Panc1 (cell line): ENCODE measurements around the gene CAVIN2. TPM values are rescaled to one million over a fixed set of nuclear protein-coding genes. Genes with fewer than 3 reads are reported as not detected.

Source experiments
- ATAC-seq: fragments of 200-7000 bp; cut with Tn5 transposase; 2 replicates; pipeline ENCODE4 v1.9.1; 2020; ENCODE audit warnings: mild to moderate bottlenecking, moderate library complexity
- Bru-seq: library from RNA; stranded (reverse); fragments of 400-500 nt; gene quantifications from one replicate; lab custom pipeline; 2021; lab: Mats Ljungman, UMichigan
- BruChase-seq, 2 experiments: library from RNA; stranded (reverse); fragments of 400-500 nt; gene quantifications; one replicate each; lab custom pipeline; 2021; lab: Mats Ljungman, UMichigan
- BruUV-seq: library from RNA; stranded (reverse); fragments of 400-500 nt; replicated peaks from 2 replicates; lab custom pipeline; 2021; lab: Mats Ljungman, UMichigan
- CTCF ChIA-PET: fragments of 300-600 bp; sonication (Branson Sonifier 250); formaldehyde crosslinking; loops from one replicate; lab custom pipeline; 2022; ENCODE audit warnings: antibody characterized with exemption; lab: Charles Lee
- POLR2A ChIA-PET: fragments of 300-600 bp; sonication (Branson Sonifier 250); formaldehyde crosslinking; loops from one replicate; lab custom pipeline; 2022; ENCODE audit warnings: antibody characterized with exemption; lab: Charles Lee
- DNase-seq: peaks from one replicate; pipeline ENCODE4 v3.0.0-alpha.2; 2010; ENCODE audit warnings: low read depth, low spot score
- H3K27ac ChIP-seq: 2 replicates; pipeline ENCODE4 v1.5.1; 2011; ENCODE audit warnings: mild to moderate bottlenecking, low read length, inconsistent platforms
- H3K27me3 ChIP-seq: fragments of 200-500 bp; sonication (Bioruptor generic); 2 replicates; pipeline ENCODE4 v1.6.0; 2014; ENCODE audit warnings: low read length, inconsistent platforms; ENCODE audit not compliant: control insufficient read depth, insufficient read depth
- H3K36me3 ChIP-seq: fragments of 200-500 bp; sonication (Bioruptor generic); 2 replicates; pipeline ENCODE4 v1.5.1; 2014; ENCODE audit warnings: inconsistent platforms, mild to moderate bottlenecking, low read length, moderate library complexity; ENCODE audit not compliant: control insufficient read depth, insufficient read depth
- H3K4me1 ChIP-seq: 2 replicates; pipeline ENCODE4 v1.5.1; 2011; ENCODE audit warnings: inconsistent platforms, mild to moderate bottlenecking, low read length, moderate library complexity; ENCODE audit not compliant: control insufficient read depth, insufficient read depth
- H3K4me3 ChIP-seq, 2 experiments: 2 replicates each; pipeline ENCODE4 v1.5.1; 2011 to 2012; ENCODE audit warnings: low read depth in 2 of 2, low read length in 2 of 2, mild to moderate bottlenecking in 2 of 2, inconsistent platforms in 1 of 2, moderate library complexity in 1 of 2
- H3K9me3 ChIP-seq: fragments of 200-500 bp; sonication (Bioruptor generic); 2 replicates; pipeline ENCODE4 v1.5.1; 2014; ENCODE audit warnings: low read depth, mild to moderate bottlenecking, inconsistent platforms, low read length, moderate library complexity; ENCODE audit not compliant: control insufficient read depth, insufficient read depth
- CTCF ChIP-seq: fragments of 450-650 bp; IDR thresholded peaks from 2 replicates; pipeline ENCODE4 v1.5.1; 2017; ENCODE audit warnings: mild to moderate bottlenecking
- POLR2AphosphoS5 ChIP-seq: IDR thresholded peaks from 2 replicates; pipeline ENCODE4 v1.6.1; 2012; ENCODE audit warnings: mild to moderate bottlenecking, low read depth, low read length, moderate library complexity
- REST ChIP-seq, 2 experiments: IDR thresholded peaks; 2 replicates each; pipeline ENCODE4 v1.6.1; 2011 to 2012; ENCODE audit warnings: low read depth in 2 of 2, control low read depth in 1 of 2, low read length in 1 of 2, mild to moderate bottlenecking in 1 of 2, moderate library complexity in 1 of 2; ENCODE audit not compliant: insufficient read depth in 1 of 2
- SIN3A ChIP-seq: IDR thresholded peaks from 2 replicates; pipeline ENCODE4 v1.6.1; 2012; ENCODE audit warnings: low read depth, mild to moderate bottlenecking, low read length, moderate library complexity, borderline replicate concordance; ENCODE audit not compliant: insufficient read depth
- TCF7L2 ChIP-seq: IDR thresholded peaks from 2 replicates; pipeline ENCODE4 v1.6.1; 2011; ENCODE audit warnings: mild to moderate bottlenecking, low read depth, low read length, inconsistent platforms
- in situ Hi-C: cut with HindIII; loops from 2 replicates; pipeline ENCODE4 v1.10.0; 2016; ENCODE audit warnings: low sequenced_read_pairs, low pct_unique_long_range_greater_than_20kb
- intact Hi-C: fragments of 100-400 bp; cut with micrococcal nuclease; formaldehyde crosslinking; loops from one replicate; pipeline ENCODE4 v1.10.0; 2022; ENCODE audit not compliant: unreplicated experiment
- long read RNA-seq: library from polyadenylated mRNA; unstranded; transcript quantifications from one replicate; pipeline ENCODE4 v2.0.0, GENCODE V29; 2021; ENCODE audit not compliant: unreplicated experiment
- polyA plus RNA-seq: library from polyadenylated mRNA; unstranded; fragments of >200 nt; gene quantifications from one replicate; pipeline ENCODE4 v1.2.1, GENCODE V29; 2012; ENCODE audit warnings: missing spikeins; ENCODE audit not compliant: insufficient read length
- total RNA-seq: library from RNA; stranded (reverse); gene quantifications from one replicate; pipeline ENCODE4 v1.2.1, GENCODE V29; 2021; ENCODE audit not compliant: unreplicated experiment

CAVIN2 gene
- total RNA-seq (0.95 TPM), Bru-seq, nascent RNA (percentile 36 among the genes with signal in this experiment), BruChase-seq, experiment 1, labeled RNA remaining after a 2-hour chase (percentile 32 among the genes with signal in this experiment), BruChase-seq, experiment 2, labeled RNA remaining after a 6-hour chase (percentile 35 among the genes with signal in this experiment)
- polyA plus RNA-seq: 0.47 TPM
- long read RNA-seq, partial matches to known transcripts: 0 of 4 reads
- long read RNA-seq, other reads (novel, unspliced or antisense): 0 of 4 reads

GRCh38 chr2:191846515-191847476, at the start of gene CAVIN2:
TSS of gene CAVIN2 (minus strand) at chr2:191847088. CDS start at chr2:191846925, 163 bp downstream.
- POLR2A ChIA-PET: interaction anchor here (0.7 kb wide), 1 partner anchor 971 kb away, joined by 3 read pairs; no protein-coding TSS in a partner anchor
- no peak for DNase-seq
- no peaks in the 10 kb centered on the region for H3K27me3 ChIP-seq
- BruUV-seq: no TSS peak
- H3K9me3 ChIP-seq: no peaks in the 10 kb centered on the region
- in situ Hi-C loops: no loop called here
- intact Hi-C loops: no loop called here
- H3K27ac ChIP-seq: no peak within 1 kb of the TSS
- no peak within 1 kb of the TSS for H3K4me3 ChIP-seq
- H3K36me3 ChIP-seq: no peaks in the 10 kb centered on the region
- CTCF ChIA-PET: no interaction called here
- no peak for ATAC-seq
- no peaks in the 10 kb centered on the region for H3K4me1 ChIP-seq
- TF ChIP-seq REST (IDR thresholded peaks at IDR 0.05; ENCODE audit: insufficient read depth in 1 of 2, low read depth in 2 of 2, low read length in 1 of 2): no peak

GRCh38 chr2:191895743-191896142, 48.9 kb upstream of the CAVIN2 start:
- no peak for DNase-seq
- no peak overlapping the region for H3K27ac ChIP-seq
- no peaks in the 10 kb centered on the region for H3K27me3 ChIP-seq
- in situ Hi-C loops (no loop called here), intact Hi-C loops (no loop called here)
- ATAC-seq: no peak; the same call in 1 of the 2 replicates
- H3K9me3 ChIP-seq: no peaks in the 10 kb centered on the region
- no peak overlapping the region for H3K4me3 ChIP-seq
- TF ChIP-seq SIN3A: no peak
- no peak for TF ChIP-seq CTCF
- no peak for TF ChIP-seq TCF7L2
- TF ChIP-seq POLR2AphosphoS5: no peak
- no peak for TF ChIP-seq REST (IDR thresholded peaks at IDR 0.05; ENCODE audit: insufficient read depth in 1 of 2, low read depth in 2 of 2, low read length in 1 of 2)
- H3K36me3 ChIP-seq: no peaks in the 10 kb centered on the region
- ChIA-PET POLR2A (no interaction called here), CTCF (no interaction called here)
- no TSS peak for BruUV-seq
- no peaks in the 10 kb centered on the region for H3K4me1 ChIP-seq
